ENCODE data around the gene ACAP1. TPM values are rescaled to one million over a fixed set of nuclear protein-coding genes. Genes with fewer than 3 reads are reported as not detected.

Gene ACAP1
- total RNA-seq, 1 donor from 2014 or later: 5.3 TPM

- no peak for DNase-seq (ENCODE audit: low spot score)
These were observed 53.9 kb downstream of the ACAP1 start for GRCh38 chr17:7389924-7390910.

- no peak for DNase-seq (ENCODE audit: low spot score)
These were observed 55.0 kb downstream of the ACAP1 start for GRCh38 chr17:7391307-7391706.

GRCh38 chr17:7392696-7393612 is 56.6 kb downstream of the ACAP1 start:
- no peak for DNase-seq (ENCODE audit: low spot score)

- DNase-seq (ENCODE audit: low spot score): peak; percentile 41
These were observed 57.5 kb downstream of the ACAP1 start for GRCh38 chr17:7393613-7394451.

GRCh38 chr17:7394452-7395191 is 58.3 kb downstream of the ACAP1 start, which contains the start of gene PLSCR3:
Gene PLSCR3 (minus strand): TSS chr17:7394525. CDS start chr17:7394110, 415 bp downstream.
- DNase-seq (ENCODE audit: low spot score): peak; percentile 91

- DNase-seq (ENCODE audit: low spot score): no peak
These were observed 59.8 kb downstream of the ACAP1 start for GRCh38 chr17:7396147-7396546.

- DNase-seq (ENCODE audit: low spot score): no peak
These were observed 62.3 kb downstream of the ACAP1 start for GRCh38 chr17:7398612-7399011.

Other genes starting within 250 kb of the ACAP1 start
- not detected for gene ASGR2, start 221.7 kb upstream of the ACAP1 start, total RNA-seq (ENCODE audit: insufficient read depth, low replicate concordance)
- gene ASGR1, start 157.2 kb upstream of the ACAP1 start, total RNA-seq (ENCODE audit: insufficient read depth, low replicate concordance): 1.2 TPM
- 18.3 TPM for gene DLG4, start 116.7 kb upstream of the ACAP1 start, total RNA-seq (ENCODE audit: insufficient read depth, low replicate concordance)
- 147 TPM for gene ACADVL, start 116.6 kb upstream of the ACAP1 start, total RNA-seq (ENCODE audit: insufficient read depth, low replicate concordance)
- 64.8 TPM for gene DVL2, start 102.0 kb upstream of the ACAP1 start, total RNA-seq (ENCODE audit: insufficient read depth, low replicate concordance)
- 29.1 TPM for gene PHF23, start 97.1 kb upstream of the ACAP1 start, total RNA-seq (ENCODE audit: insufficient read depth, low replicate concordance)
- 240 TPM for gene GABARAP, start 94.1 kb upstream of the ACAP1 start, total RNA-seq (ENCODE audit: insufficient read depth, low replicate concordance)
- gene CTDNEP1, start 84.8 kb upstream of the ACAP1 start, total RNA-seq (ENCODE audit: insufficient read depth, low replicate concordance): 15.4 TPM
- 13.7 TPM for gene ELP5, start 84.3 kb upstream of the ACAP1 start, total RNA-seq (ENCODE audit: insufficient read depth, low replicate concordance)
- 14.2 TPM for gene CLDN7, start 74.1 kb upstream of the ACAP1 start, total RNA-seq (ENCODE audit: insufficient read depth, low replicate concordance)
- gene SLC2A4, start 54.8 kb upstream of the ACAP1 start, total RNA-seq (ENCODE audit: insufficient read depth, low replicate concordance): 7.7 TPM
- 0.96 TPM for gene YBX2, start 41.9 kb upstream of the ACAP1 start, total RNA-seq (ENCODE audit: insufficient read depth, low replicate concordance)
- gene EIF5A, start 28.9 kb upstream of the ACAP1 start, total RNA-seq (ENCODE audit: insufficient read depth, low replicate concordance): 136 TPM
- 20.5 TPM for gene GPS2, start 21.2 kb upstream of the ACAP1 start, total RNA-seq (ENCODE audit: insufficient read depth, low replicate concordance)
- 35.6 TPM for gene NEURL4, start 7.2 kb upstream of the ACAP1 start, total RNA-seq (ENCODE audit: insufficient read depth, low replicate concordance)
- 18.3 TPM for gene KCTD11, start 15.6 kb downstream of the ACAP1 start, total RNA-seq (ENCODE audit: insufficient read depth, low replicate concordance)
- not detected for gene TMEM95, start 18.6 kb downstream of the ACAP1 start, total RNA-seq (ENCODE audit: insufficient read depth, low replicate concordance)
- 12.8 TPM for gene TNK1, start 44.6 kb downstream of the ACAP1 start, total RNA-seq (ENCODE audit: insufficient read depth, low replicate concordance)
- gene PLSCR3, start 58.0 kb downstream of the ACAP1 start, total RNA-seq (ENCODE audit: insufficient read depth, low replicate concordance): 21.9 TPM
- 89.3 TPM for gene TMEM256, start 67.6 kb downstream of the ACAP1 start, total RNA-seq (ENCODE audit: insufficient read depth, low replicate concordance)
- 4.8 TPM for gene NLGN2, start 71.3 kb downstream of the ACAP1 start, total RNA-seq (ENCODE audit: insufficient read depth, low replicate concordance)
- gene SPEM1, start 83.8 kb downstream of the ACAP1 start, total RNA-seq (ENCODE audit: insufficient read depth, low replicate concordance): not detected
- gene SPEM2, start 89.1 kb downstream of the ACAP1 start, total RNA-seq (ENCODE audit: insufficient read depth, low replicate concordance): not detected
- gene SPEM3, start 92.3 kb downstream of the ACAP1 start, total RNA-seq (ENCODE audit: insufficient read depth, low replicate concordance): 0.96 TPM
- gene TMEM102, start 98.9 kb downstream of the ACAP1 start, total RNA-seq (ENCODE audit: insufficient read depth, low replicate concordance): 1.9 TPM
- gene FGF11, start 103.0 kb downstream of the ACAP1 start, total RNA-seq (ENCODE audit: insufficient read depth, low replicate concordance): 12.8 TPM
- 8.9 TPM for gene CHRNB1, start 108.5 kb downstream of the ACAP1 start, total RNA-seq (ENCODE audit: insufficient read depth, low replicate concordance)
- gene ZBTB4, start 143.1 kb downstream of the ACAP1 start, total RNA-seq (ENCODE audit: insufficient read depth, low replicate concordance): 18.1 TPM
- 0.24 TPM for gene SLC35G6, start 144.9 kb downstream of the ACAP1 start, total RNA-seq (ENCODE audit: insufficient read depth, low replicate concordance)
- 40.7 TPM for gene POLR2A, start 147.8 kb downstream of the ACAP1 start, total RNA-seq (ENCODE audit: insufficient read depth, low replicate concordance)
- 14.9 TPM for gene TNFSF12, start 212.5 kb downstream of the ACAP1 start, total RNA-seq (ENCODE audit: insufficient read depth, low replicate concordance)
- 7.7 TPM for gene TNFSF13, start 222.2 kb downstream of the ACAP1 start, total RNA-seq (ENCODE audit: insufficient read depth, low replicate concordance)
- gene SENP3, start 225.4 kb downstream of the ACAP1 start, total RNA-seq (ENCODE audit: insufficient read depth, low replicate concordance): 56.6 TPM
- 8.4 TPM for gene CD68, start 243.1 kb downstream of the ACAP1 start, total RNA-seq (ENCODE audit: insufficient read depth, low replicate concordance)
- gene MPDU1, start 247.3 kb downstream of the ACAP1 start, total RNA-seq (ENCODE audit: insufficient read depth, low replicate concordance): 38.0 TPM